Esophagus (tissue), 2 donors: ENCODE data around the gene NPM3. TPM values are rescaled to one million over a fixed set of nuclear protein-coding genes. Genes with fewer than 3 reads are reported as not detected.

ENCODE experiments used
- H3K27ac ChIP-seq, 2 donors: one replicate each; pipeline ENCODE4 v1.5.1; 2013; ENCODE audit warnings: low read depth in 2 of 2, mild to moderate bottlenecking in 2 of 2, inconsistent platforms in 1 of 2, low read length in 1 of 2, moderate library complexity in 1 of 2
- H3K27me3 ChIP-seq, 2 donors: one replicate each; pipeline ENCODE4 v1.6.1; 2013; ENCODE audit warnings: low read length in 2 of 2, control low read depth in 1 of 2, mild to moderate bottlenecking in 1 of 2; ENCODE audit not compliant: insufficient read depth in 2 of 2, control insufficient read depth in 1 of 2
- H3K36me3 ChIP-seq, 2 donors: one replicate each; pipeline ENCODE4 v1.6.1; 2013; ENCODE audit warnings: low read length in 1 of 2; ENCODE audit not compliant: control insufficient read depth in 2 of 2, insufficient read depth in 2 of 2
- H3K4me1 ChIP-seq, 2 donors: one replicate each; pipeline ENCODE4 v1.6.1; 2013; ENCODE audit warnings: low read length in 1 of 2; ENCODE audit not compliant: control insufficient read depth in 2 of 2, insufficient read depth in 2 of 2
- H3K4me3 ChIP-seq, 2 donors: one replicate each; pipeline ENCODE4 v1.5.1; 2013; ENCODE audit warnings: low read length in 2 of 2, mild to moderate bottlenecking in 2 of 2, low read depth in 1 of 2, moderate library complexity in 1 of 2
- H3K9me3 ChIP-seq, 2 donors: one replicate each; pipeline ENCODE4 v1.6.1; 2013; ENCODE audit warnings: mild to moderate bottlenecking in 2 of 2, low read depth in 1 of 2, low read length in 1 of 2, moderate library complexity in 1 of 2; ENCODE audit not compliant: control insufficient read depth in 2 of 2, insufficient read depth in 1 of 2
- WGBS, 2 donors: extraction: QIAGEN DNeasy Blood & Tissue Kit; methylation state at CpG; one replicate each; pipeline ENCODE4 v1.1.7; 2013; 5-methylcytosine and 5-hydroxymethylcytosine counted together
- polyA plus RNA-seq, 2 donors: library from polyadenylated mRNA; stranded (reverse); fragments of 200-250 nt; gene quantifications; one replicate each; pipeline ENCODE4 v1.2.3, GENCODE V29; 2013
- donor health status: healthy with polysubstance abuse.
- donor health status: Bipolar disorder and iron deficiency.

NPM3 gene
- polyA plus RNA-seq, 2 donors: 13.3 to 39.2 TPM

GRCh38 chr10:101770331-101771215, 12.7 kb downstream of the NPM3 start:
- H3K9me3 ChIP-seq: no peaks in the 10 kb centered on the region
- WGBS, 2 donors: 77 to 78% methylated on average over 41 of the region's 41 CpGs
- H3K4me1 ChIP-seq: peaks cover 0 to 6% of the 10 kb centered on the region in 2 donors
- peaks cover 0 to 19% of the 10 kb centered on the region in 2 donors for H3K27me3 ChIP-seq
- H3K36me3 ChIP-seq: no peaks in the 10 kb centered on the region
- no peak overlapping the region for H3K27ac ChIP-seq
- no peak overlapping the region for H3K4me3 ChIP-seq

GRCh38 chr10:101769541-101770180, 13.6 kb downstream of the NPM3 start:
- H3K4me3 ChIP-seq: no peak overlapping the region
- no peak overlapping the region for H3K27ac ChIP-seq
- 72 to 80% methylated on average over 5 of the region's 5 CpGs for WGBS, 2 donors
- no peaks in the 10 kb centered on the region for H3K36me3 ChIP-seq
- peaks cover 0 to 10% of the 10 kb centered on the region in 2 donors for H3K27me3 ChIP-seq
- H3K9me3 ChIP-seq: no peaks in the 10 kb centered on the region
- H3K4me1 ChIP-seq: peaks cover 0 to 2% of the 10 kb centered on the region in 2 donors

GRCh38 chr10:101768791-101769170, 14.5 kb downstream of the NPM3 start:
- Histone ChIP-seq H3K27ac (no peak overlapping the region), H3K27me3 (peaks cover 0 to 5% of the 10 kb centered on the region in 2 donors), H3K4me1 (no peaks in the 10 kb centered on the region), H3K9me3 (no peaks in the 10 kb centered on the region), H3K4me3 (no peak overlapping the region), H3K36me3 (no peaks in the 10 kb centered on the region)
- WGBS, 2 donors: 81 to 83% methylated on average over 8 of the region's 8 CpGs

- WGBS, 2 donors: 63 to 64% methylated on average over 14 of the region's 14 CpGs
- Histone ChIP-seq H3K36me3 (no peaks in the 10 kb centered on the region), H3K4me3 (no peak overlapping the region), H3K9me3 (no peaks in the 10 kb centered on the region), H3K4me1 (no peaks in the 10 kb centered on the region), H3K27me3 (peaks cover 0 to 5% of the 10 kb centered on the region in 2 donors), H3K27ac (no peak overlapping the region)
Observed at GRCh38 chr10:101767966-101768790, 15.1 kb downstream of the NPM3 start.

- Histone ChIP-seq H3K9me3 (no peaks in the 10 kb centered on the region), H3K27me3 (peaks cover 0 to under 1% of the 10 kb centered on the region in 2 donors), H3K27ac (no peak overlapping the region), H3K36me3 (no peaks in the 10 kb centered on the region), H3K4me1 (no peaks in the 10 kb centered on the region), H3K4me3 (no peak overlapping the region)
- 44 to 64% methylated on average over 6 of the region's 6 CpGs for WGBS, 2 donors
Observed at GRCh38 chr10:101767600-101767945, 15.7 kb downstream of the NPM3 start.

GRCh38 chr10:101766753-101767599, 16.3 kb downstream of the NPM3 start:
- H3K27ac ChIP-seq: no peak overlapping the region
- H3K4me3 ChIP-seq: no peak overlapping the region
- no peaks in the 10 kb centered on the region for H3K36me3 ChIP-seq
- WGBS, 2 donors: 74 to 81% methylated on average over 12 of the region's 12 CpGs
- no peaks in the 10 kb centered on the region for H3K9me3 ChIP-seq
- no peaks in the 10 kb centered on the region for H3K27me3 ChIP-seq
- H3K4me1 ChIP-seq: no peaks in the 10 kb centered on the region

- Histone ChIP-seq H3K4me1 (no peaks in the 10 kb centered on the region), H3K27me3 (no peaks in the 10 kb centered on the region)
- 84 to 87% methylated on average over 6 of the region's 6 CpGs for WGBS, 2 donors
Observed at GRCh38 chr10:101766306-101766705, 16.9 kb downstream of the NPM3 start.

GRCh38 chr10:101763141-101763846, 20.0 kb downstream of the NPM3 start:
- Histone ChIP-seq H3K4me3 (no peak overlapping the region), H3K4me1 (no peaks in the 10 kb centered on the region), H3K27ac (no peak overlapping the region), H3K27me3 (no peaks in the 10 kb centered on the region), H3K9me3 (no peaks in the 10 kb centered on the region), H3K36me3 (no peaks in the 10 kb centered on the region)
- 84% methylated on average over 10 of the region's 10 CpGs for WGBS, 2 donors

More at GRCh38 chr10:101766306-101766705, 16.9 kb downstream of the NPM3 start:
- Histone ChIP-seq H3K36me3 (no peaks in the 10 kb centered on the region), H3K27ac (no peak overlapping the region), H3K9me3 (no peaks in the 10 kb centered on the region), H3K4me3 (no peak overlapping the region)
